Mucosa of stomach (tissue), 1 donor: Measurements from ENCODE around the gene POC1A.
"Not testable (repeated sequence)": the region's sequence is repeated elsewhere in the genome, so short reads cannot be mapped to it uniquely, and the experiment has no call there.

Source experiments
- H3K27me3 ChIP-seq: one replicate; pipeline ENCODE4 v1.7.0; 2013; ENCODE audit warnings: mild to moderate bottlenecking, low read length; ENCODE audit not compliant: control insufficient read depth, insufficient read depth
- H3K36me3 ChIP-seq: one replicate; pipeline ENCODE4 v1.7.0; 2013; ENCODE audit warnings: low read length; ENCODE audit not compliant: control insufficient read depth, insufficient read depth
- H3K4me1 ChIP-seq: one replicate; pipeline ENCODE4 v1.7.0; 2013; ENCODE audit warnings: mild to moderate bottlenecking, low read length; ENCODE audit not compliant: control insufficient read depth, insufficient read depth
- H3K4me3 ChIP-seq: one replicate; pipeline ENCODE4 v1.7.0; 2013; ENCODE audit warnings: low read length
- H3K9ac ChIP-seq: one replicate; pipeline ENCODE4 v1.7.0; 2013; ENCODE audit warnings: mild to moderate bottlenecking, low read length, moderate library complexity
- H3K9me3 ChIP-seq: one replicate; pipeline ENCODE4 v1.7.0; 2013; ENCODE audit warnings: mild to moderate bottlenecking, low read length, moderate library complexity; ENCODE audit not compliant: control insufficient read depth
- donor health status: Pancreatic carcinoma.

POC1A gene

GRCh38 chr3:52047295-52047960, 106.8 kb downstream of the POC1A start:
- no peak overlapping the region for H3K4me3 ChIP-seq
- no peaks in the 10 kb centered on the region for H3K27me3 ChIP-seq
- H3K9ac ChIP-seq = peak overlapping the region; percentile 58
- peaks cover 39% of the 10 kb centered on the region for H3K4me1 ChIP-seq
- peaks cover 8% of the 10 kb centered on the region for H3K36me3 ChIP-seq
- H3K9me3 ChIP-seq = no peaks in the 10 kb centered on the region

- no peak overlapping the region for H3K4me3 ChIP-seq
- H3K9me3 ChIP-seq = no peaks in the 10 kb centered on the region
- no peaks in the 10 kb centered on the region for H3K27me3 ChIP-seq
- H3K9ac ChIP-seq = peak overlapping the region; percentile 43
- peaks cover 33% of the 10 kb centered on the region for H3K4me1 ChIP-seq
- H3K36me3 ChIP-seq = peaks cover 8% of the 10 kb centered on the region
Observed at GRCh38 chr3:52046902-52047239, 107.4 kb downstream of the POC1A start.

- Histone ChIP-seq H3K4me1 (peaks cover 28% of the 10 kb centered on the region), H3K27me3 (no peaks in the 10 kb centered on the region), H3K36me3 (peaks cover 8% of the 10 kb centered on the region), H3K9ac (peak overlapping the region; percentile 43), H3K4me3 (no peak overlapping the region), H3K9me3 (no peaks in the 10 kb centered on the region)
Observed at GRCh38 chr3:52046186-52046901, 107.9 kb downstream of the POC1A start.

- Histone ChIP-seq H3K9me3 (no peaks in the 10 kb centered on the region), H3K4me1 (peaks cover 38% of the 10 kb centered on the region), H3K27me3 (peaks cover 6% of the 10 kb centered on the region), H3K9ac (no peak overlapping the region), H3K4me3 (no peak overlapping the region), H3K36me3 (peaks cover 5% of the 10 kb centered on the region)
Observed at GRCh38 chr3:52044869-52045619, 109.2 kb downstream of the POC1A start.

GRCh38 chr3:52043750-52044149, 110.5 kb downstream of the POC1A start:
- Histone ChIP-seq H3K9me3 (no peaks in the 10 kb centered on the region), H3K4me1 (peaks cover 45% of the 10 kb centered on the region), H3K9ac (no peak overlapping the region), H3K36me3 (no peaks in the 10 kb centered on the region), H3K27me3 (peaks cover 9% of the 10 kb centered on the region), H3K4me3 (no peak overlapping the region)

- not testable (repeated sequence) for H3K27me3 ChIP-seq, H3K36me3 ChIP-seq, H3K4me3 ChIP-seq, H3K9ac ChIP-seq, H3K9me3 ChIP-seq
- peaks cover 41% of the 10 kb centered on the region for H3K4me1 ChIP-seq
Observed at GRCh38 chr3:52043039-52043438, 111.2 kb downstream of the POC1A start.

- Histone ChIP-seq H3K36me3 (no peaks in the 10 kb centered on the region), H3K27me3 (peaks cover 9% of the 10 kb centered on the region), H3K4me1 (peaks cover 23% of the 10 kb centered on the region), H3K4me3 (no peak overlapping the region), H3K9me3 (no peaks in the 10 kb centered on the region), H3K9ac (no peak overlapping the region)
Observed at GRCh38 chr3:52041118-52041731, 113.0 kb downstream of the POC1A start.

GRCh38 chr3:52040600-52040999, 113.6 kb downstream of the POC1A start:
- Histone ChIP-seq H3K27me3 (peaks cover 9% of the 10 kb centered on the region), H3K36me3 (no peaks in the 10 kb centered on the region)

GRCh38 chr3:52039846-52040245, 114.4 kb downstream of the POC1A start:
- Histone ChIP-seq H3K9ac (peak overlapping the region; percentile 15), H3K4me1 (peaks cover 19% of the 10 kb centered on the region), H3K9me3 (no peaks in the 10 kb centered on the region), H3K27me3 (peaks cover 9% of the 10 kb centered on the region), H3K36me3 (no peaks in the 10 kb centered on the region), H3K4me3 (no peak overlapping the region)

More at GRCh38 chr3:52040600-52040999, 113.6 kb downstream of the POC1A start:
- H3K4me3 ChIP-seq = no peak overlapping the region
- H3K4me1 ChIP-seq = peaks cover 19% of the 10 kb centered on the region
- H3K9ac ChIP-seq = peak overlapping the region; percentile 15
- no peaks in the 10 kb centered on the region for H3K9me3 ChIP-seq

GRCh38 chr3:52039426-52039825, 114.8 kb downstream of the POC1A start:
- no peaks in the 10 kb centered on the region for H3K36me3 ChIP-seq
- no peak overlapping the region for H3K4me3 ChIP-seq
- peaks cover 19% of the 10 kb centered on the region for H3K4me1 ChIP-seq
- H3K9ac ChIP-seq = no peak overlapping the region
- no peaks in the 10 kb centered on the region for H3K9me3 ChIP-seq
- peaks cover 9% of the 10 kb centered on the region for H3K27me3 ChIP-seq

GRCh38 chr3:52038227-52038626, 116.0 kb downstream of the POC1A start:
- Histone ChIP-seq H3K27me3 (peaks cover 9% of the 10 kb centered on the region), H3K36me3 (no peaks in the 10 kb centered on the region), H3K4me1 (peaks cover 19% of the 10 kb centered on the region), H3K9ac (no peak overlapping the region), H3K9me3 (no peaks in the 10 kb centered on the region), H3K4me3 (no peak overlapping the region)

- peaks cover 9% of the 10 kb centered on the region for H3K27me3 ChIP-seq
- H3K9ac ChIP-seq = no peak overlapping the region
- no peaks in the 10 kb centered on the region for H3K36me3 ChIP-seq
- no peak overlapping the region for H3K4me3 ChIP-seq
- H3K4me1 ChIP-seq = peaks cover 19% of the 10 kb centered on the region
- H3K9me3 ChIP-seq = no peaks in the 10 kb centered on the region
Observed at GRCh38 chr3:52037291-52037690, 116.9 kb downstream of the POC1A start.
